Activated T-helper 17 cell treated with anti-CD3 and anti-CD28 coated beads, Interleukin-2, amount 50 U/mL, for 72 hours (primary cell): ENCODE results near the gene PSMB9. TPM values are rescaled to one million over a fixed set of nuclear protein-coding genes. Genes with fewer than 3 reads are reported as not detected.
"Not testable (repeated sequence)": the region's sequence is repeated elsewhere in the genome, so short reads cannot be mapped to it uniquely, and the experiment has no call there.

Experiments used
- ATAC-seq: fragments of 150-1000 bp; cut with Tn5 transposase; replicated peaks from 2 replicates; pipeline ENCODE4 v1.10.0; 2021; ENCODE audit warnings: mild to moderate bottlenecking, moderate library complexity
- H3K27ac Mint-ChIP-seq: one replicate; pipeline ENCODE4 v1.8.0; 2022; ENCODE audit warnings: mixed read lengths
- H3K27me3 Mint-ChIP-seq: one replicate; pipeline ENCODE4 v1.8.0; 2022; ENCODE audit warnings: mixed read lengths
- H3K36me3 Mint-ChIP-seq: one replicate; pipeline ENCODE4 v1.8.0; 2022; ENCODE audit warnings: low read depth, mild to moderate bottlenecking, mixed read lengths
- H3K4me1 Mint-ChIP-seq: one replicate; pipeline ENCODE4 v1.8.0; 2022; ENCODE audit warnings: mixed read lengths
- H3K4me3 Mint-ChIP-seq: one replicate; pipeline ENCODE4 v1.8.0; 2022; ENCODE audit warnings: mild to moderate bottlenecking, mixed read lengths
- H3K9me3 Mint-ChIP-seq: one replicate; pipeline ENCODE4 v1.8.0; 2022; ENCODE audit warnings: mixed read lengths
- total RNA-seq, 2 donors: library from RNA; stranded (reverse); gene quantifications; one replicate each; pipeline ENCODE4 v1.2.3, GENCODE V29; 2022

PSMB9 gene
- total RNA-seq, 2 donors from 2014 or later, result 203 to 215 TPM

DNA sequence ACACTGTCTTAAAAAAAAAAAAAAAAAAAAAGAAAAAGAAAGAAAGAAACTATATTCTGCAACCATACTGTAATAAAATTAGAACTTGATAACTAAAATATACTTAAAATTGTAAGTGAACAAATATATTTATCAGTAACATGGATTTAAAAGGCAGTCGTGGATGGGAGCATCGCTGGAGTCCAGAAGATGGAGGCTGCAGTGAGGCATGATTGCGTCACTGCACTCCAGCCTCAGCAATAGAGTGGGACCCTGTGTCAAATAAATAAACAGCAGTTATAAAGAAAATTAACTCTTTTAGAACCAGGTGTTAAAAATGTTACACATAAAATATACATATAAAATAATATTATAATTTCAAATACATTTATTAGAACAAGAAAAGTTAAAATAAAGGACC lies 8.7 kb downstream of the PSMB9 start:
- peaks cover 55% of the 10 kb centered on the region for H3K36me3 Mint-ChIP-seq
- no peak overlapping the region for H3K4me3 Mint-ChIP-seq
- H3K4me1 Mint-ChIP-seq, result peaks cover 34% of the 10 kb centered on the region
- no peaks in the 10 kb centered on the region for H3K9me3 Mint-ChIP-seq
- no peaks in the 10 kb centered on the region for H3K27me3 Mint-ChIP-seq
- no peak overlapping the region for H3K27ac Mint-ChIP-seq
- no peak for ATAC-seq

DNA sequence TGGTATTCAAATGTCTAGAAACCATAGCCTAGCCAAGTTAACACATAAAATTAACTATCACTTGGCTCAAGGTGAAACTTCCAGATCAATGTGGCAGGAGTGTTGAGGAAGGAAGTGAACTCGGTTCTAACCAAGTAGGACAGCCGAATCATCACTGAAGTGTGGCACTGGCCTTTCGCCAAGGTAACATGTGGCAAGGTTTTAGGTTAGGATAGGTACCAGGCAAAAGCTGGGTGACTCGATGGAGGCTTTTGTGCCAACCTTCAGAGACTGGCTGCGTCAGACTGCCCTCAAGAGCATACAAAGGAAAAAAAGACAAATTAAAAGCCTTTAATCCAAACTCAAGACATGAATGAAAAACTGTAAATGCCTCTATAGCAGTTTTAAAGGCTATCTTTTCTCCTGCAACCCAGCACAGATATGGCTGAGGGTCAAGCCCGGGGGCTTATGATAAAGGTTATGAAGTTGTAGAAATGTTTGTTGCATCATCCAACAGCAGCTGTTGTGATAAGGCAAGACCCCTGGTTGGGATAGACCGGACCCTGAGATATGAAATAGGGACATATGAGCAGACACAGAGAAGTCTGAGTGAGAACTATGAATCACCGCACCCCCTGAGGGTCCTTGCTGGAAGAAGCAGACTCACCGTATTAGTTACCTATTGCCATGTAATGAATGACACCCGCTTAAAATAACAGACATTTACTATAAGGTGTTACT lies 11.9 kb downstream of the PSMB9 start:
- peak overlapping the region; percentile 52 for H3K27ac Mint-ChIP-seq
- H3K27me3 Mint-ChIP-seq, result peaks cover 4% of the 10 kb centered on the region
- H3K36me3 Mint-ChIP-seq, result peaks cover 23% of the 10 kb centered on the region
- no peaks in the 10 kb centered on the region for H3K9me3 Mint-ChIP-seq
- H3K4me1 Mint-ChIP-seq, result peaks cover 23% of the 10 kb centered on the region
- ATAC-seq, result no peak
- H3K4me3 Mint-ChIP-seq, result no peak overlapping the region

DNA sequence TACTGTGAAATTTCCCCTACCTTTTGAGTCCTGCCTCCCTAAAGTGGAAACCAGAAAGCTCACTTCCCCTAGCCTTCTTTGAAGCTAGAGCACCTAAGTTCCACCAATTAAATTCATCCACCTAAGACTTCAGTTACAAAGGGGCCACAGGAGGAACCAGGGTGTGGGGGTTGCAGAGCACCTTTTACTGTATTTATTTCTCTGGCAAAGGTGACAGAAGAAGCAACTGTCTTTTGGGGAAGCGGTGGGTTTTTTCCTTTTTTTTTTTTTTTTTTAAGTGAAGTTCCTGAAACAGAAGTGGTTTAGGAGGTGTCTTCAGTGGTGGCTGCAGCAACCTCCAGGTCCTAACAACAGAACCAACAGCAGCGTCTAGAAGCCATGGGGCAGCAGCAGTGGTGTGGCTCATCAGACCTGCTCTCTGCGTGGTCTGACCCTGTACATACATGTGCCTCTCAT lies 13.1 kb downstream of the PSMB9 start:
- Mint-ChIP-seq H3K36me3 (peaks cover 12% of the 10 kb centered on the region), H3K9me3 (no peaks in the 10 kb centered on the region), H3K27ac (peak overlapping the region; percentile 36), H3K27me3 (peaks cover 4% of the 10 kb centered on the region), H3K4me3 (peak overlapping the region; percentile 25), H3K4me1 (peaks cover 20% of the 10 kb centered on the region)
- peak; percentile 29 for ATAC-seq

DNA sequence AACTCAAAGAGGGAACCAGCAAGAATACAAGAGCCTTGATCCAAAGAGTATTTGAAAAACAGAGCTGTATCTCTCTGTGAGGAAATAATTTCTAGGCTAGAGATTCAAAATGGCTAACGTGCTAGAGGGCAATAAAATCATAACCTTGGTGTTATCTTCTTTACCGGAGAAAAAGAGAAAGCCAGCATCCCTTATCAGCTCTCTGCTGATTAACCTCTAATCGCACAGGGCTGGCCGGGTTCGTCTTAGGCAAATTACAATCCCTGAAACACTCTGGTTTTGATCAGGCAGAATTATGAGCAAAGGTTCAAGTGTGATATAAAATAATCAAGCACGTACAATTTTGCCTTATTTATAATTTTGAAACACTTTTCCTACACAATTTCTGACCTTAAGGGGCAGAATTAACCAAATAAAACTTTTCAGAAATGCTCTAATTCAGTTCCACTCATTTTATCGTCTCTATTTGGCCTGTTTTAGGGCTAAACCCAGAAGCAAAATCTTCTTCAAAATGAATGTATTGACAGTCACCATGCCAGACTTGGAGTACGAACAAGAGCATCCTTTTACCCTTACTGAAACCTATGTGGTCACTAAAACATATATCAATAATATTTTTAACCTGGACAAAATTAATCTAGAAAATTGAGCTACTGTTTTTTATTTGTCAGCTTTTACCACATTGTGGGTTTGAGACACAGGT lies 13.7 kb downstream of the PSMB9 start:
- Mint-ChIP-seq H3K4me1 (peaks cover 20% of the 10 kb centered on the region), H3K27me3 (peaks cover 4% of the 10 kb centered on the region), H3K4me3 (peak overlapping the region; percentile 25), H3K27ac (peak overlapping the region; percentile 36), H3K36me3 (peaks cover 6% of the 10 kb centered on the region), H3K9me3 (no peaks in the 10 kb centered on the region)
- peak; percentile 23 for ATAC-seq

DNA sequence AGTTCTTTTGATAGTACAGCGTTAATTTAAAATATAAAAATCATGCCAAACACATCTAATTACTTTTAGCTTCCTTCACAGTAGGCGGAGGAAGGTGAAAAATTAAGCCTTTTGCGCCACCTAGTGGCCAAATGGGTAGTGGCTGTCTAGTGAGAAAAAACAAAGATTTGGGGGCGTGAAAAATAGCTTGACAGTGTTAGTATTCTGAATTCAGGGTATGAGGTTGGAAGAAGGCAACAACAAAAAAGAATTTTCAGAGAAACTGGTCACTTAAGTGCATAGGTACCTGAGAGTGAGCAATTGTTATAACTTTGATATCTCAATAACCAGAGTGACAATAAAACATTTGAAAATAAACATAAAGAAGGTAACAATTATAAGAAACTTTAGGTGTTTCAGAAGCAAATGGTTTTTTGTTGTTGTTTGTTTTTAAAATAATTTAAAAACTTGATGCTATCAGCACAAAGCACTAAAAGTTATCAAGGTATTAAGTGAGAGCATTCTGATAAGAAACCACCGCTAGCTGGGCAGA lies 14.3 kb downstream of the PSMB9 start:
- peak; percentile 85 for ATAC-seq
- Mint-ChIP-seq H3K4me3 (peak overlapping the region; percentile 25), H3K9me3 (no peaks in the 10 kb centered on the region), H3K27me3 (peaks cover 4% of the 10 kb centered on the region), H3K36me3 (peaks cover under 1% of the 10 kb centered on the region), H3K4me1 (peaks cover 20% of the 10 kb centered on the region), H3K27ac (peak overlapping the region; percentile 11)

DNA sequence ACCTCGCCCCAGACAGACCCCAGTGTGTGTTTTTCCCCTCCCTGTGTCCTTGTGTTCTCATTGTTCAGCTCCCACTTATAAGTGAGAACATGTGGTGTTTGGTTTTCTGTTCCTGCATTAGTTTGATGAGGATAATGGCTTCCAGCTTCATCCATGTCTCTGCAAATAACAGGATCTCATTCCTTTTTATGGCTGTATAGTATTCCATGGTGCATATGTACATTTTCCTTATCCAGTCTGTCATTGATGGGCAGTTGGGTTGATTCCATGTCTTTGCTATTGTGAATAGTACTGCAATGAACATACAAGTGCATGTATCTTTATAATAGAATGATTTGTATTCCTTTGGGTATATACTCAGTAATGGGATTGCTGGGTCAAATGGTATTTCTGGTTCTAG lies 20.0 kb downstream of the PSMB9 start:
- not testable (repeated sequence) for H3K9me3 Mint-ChIP-seq, H3K27ac Mint-ChIP-seq, ATAC-seq, H3K4me3 Mint-ChIP-seq, H3K4me1 Mint-ChIP-seq, H3K27me3 Mint-ChIP-seq, H3K36me3 Mint-ChIP-seq

DNA sequence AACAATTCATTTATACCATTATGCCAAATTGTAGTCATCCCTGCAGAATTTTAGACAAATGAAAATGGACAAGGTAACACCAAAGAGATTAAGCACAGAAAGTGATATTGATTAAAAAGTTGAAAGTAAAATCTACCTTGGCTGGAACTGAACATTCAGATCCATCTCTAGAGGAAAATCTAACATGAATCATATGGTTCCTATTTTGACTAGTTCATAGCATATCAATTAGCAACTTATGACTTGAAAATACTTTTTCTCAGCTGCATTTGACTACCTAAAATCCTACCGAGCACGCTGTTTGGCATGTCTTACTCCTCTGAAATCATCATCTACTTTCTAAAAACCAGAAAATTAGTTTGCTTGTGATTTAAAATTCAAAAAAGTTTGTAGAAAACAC lies 22.6 kb downstream of the PSMB9 start:
- Mint-ChIP-seq H3K27ac (no peak overlapping the region), H3K4me1 (no peaks in the 10 kb centered on the region), H3K9me3 (no peaks in the 10 kb centered on the region), H3K27me3 (no peaks in the 10 kb centered on the region), H3K4me3 (no peak overlapping the region), H3K36me3 (peaks cover 7% of the 10 kb centered on the region)
- peak; percentile 23 for ATAC-seq

DNA sequence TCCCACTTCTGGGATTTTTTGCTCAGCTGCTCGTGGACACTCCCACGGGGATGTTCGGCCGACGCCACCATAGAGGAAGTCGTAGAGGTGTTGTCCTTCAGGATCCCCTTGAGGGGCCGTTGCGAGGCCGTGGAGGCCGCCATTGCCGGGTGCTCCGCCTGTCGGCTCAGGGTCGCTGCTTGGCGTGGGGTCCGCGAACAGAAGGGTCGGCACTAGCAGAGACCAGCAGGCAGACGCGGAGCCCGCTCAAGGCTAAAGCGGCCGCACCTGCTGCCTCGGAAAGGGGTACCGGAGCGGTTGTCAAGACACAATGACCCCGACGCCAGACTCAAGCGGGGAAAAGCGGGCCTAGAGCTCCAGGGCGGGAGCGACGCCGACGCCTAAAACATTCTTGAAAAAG lies 25.7 kb downstream of the PSMB9 start:
- no peak for ATAC-seq
- no peaks in the 10 kb centered on the region for H3K9me3 Mint-ChIP-seq
- peaks cover 4% of the 10 kb centered on the region for H3K4me1 Mint-ChIP-seq
- H3K27ac Mint-ChIP-seq, result no peak overlapping the region
- H3K27me3 Mint-ChIP-seq, result no peaks in the 10 kb centered on the region
- no peak overlapping the region for H3K4me3 Mint-ChIP-seq
- H3K36me3 Mint-ChIP-seq, result peaks cover 7% of the 10 kb centered on the region

DNA sequence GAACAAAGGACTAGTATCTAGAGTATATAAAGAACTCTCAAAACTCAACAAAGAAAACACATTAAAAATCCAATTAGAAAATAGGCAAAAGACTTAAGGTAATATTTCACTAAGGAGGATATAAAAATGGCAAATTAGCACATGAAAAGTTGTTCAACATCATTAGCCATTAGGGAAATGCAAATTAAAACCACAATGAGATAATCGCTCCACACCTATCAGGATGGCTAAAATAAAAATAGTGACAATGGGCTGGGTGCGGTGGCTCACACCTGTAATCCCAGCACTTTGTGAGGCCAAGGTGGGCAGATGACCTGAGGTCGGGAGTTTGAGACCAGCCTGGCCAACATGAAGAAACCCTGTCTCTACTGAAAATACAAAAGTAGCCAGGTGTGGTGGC lies 27.0 kb downstream of the PSMB9 start:
- H3K4me1 Mint-ChIP-seq, H3K9me3 Mint-ChIP-seq, H3K4me3 Mint-ChIP-seq, H3K27me3 Mint-ChIP-seq, H3K27ac Mint-ChIP-seq, ATAC-seq, H3K36me3 Mint-ChIP-seq: not testable (repeated sequence)

DNA sequence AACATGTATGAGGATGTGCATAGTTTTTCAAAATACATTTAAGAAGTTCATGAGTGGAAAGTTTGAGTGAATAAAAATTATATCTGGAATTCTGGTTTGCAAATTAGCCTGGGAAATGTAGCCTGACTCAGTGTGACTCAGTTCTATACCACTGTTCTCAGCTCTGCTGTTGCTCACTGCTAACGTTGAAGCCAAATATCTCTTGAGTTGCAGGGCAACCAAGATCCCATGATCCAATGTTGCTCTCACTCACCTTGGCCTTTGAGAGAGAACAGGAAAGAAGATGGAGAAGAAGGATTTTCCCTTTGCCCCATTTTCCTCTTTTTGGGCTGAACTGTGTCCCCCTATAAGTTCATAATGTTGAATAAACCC lies 28.9 kb downstream of the PSMB9 start:
- no peaks in the 10 kb centered on the region for H3K27me3 Mint-ChIP-seq
- peaks cover 4% of the 10 kb centered on the region for H3K4me1 Mint-ChIP-seq
- H3K36me3 Mint-ChIP-seq, result peaks cover 7% of the 10 kb centered on the region
- H3K27ac Mint-ChIP-seq, result no peak overlapping the region
- H3K9me3 Mint-ChIP-seq, result no peaks in the 10 kb centered on the region
- ATAC-seq, result peak; percentile 74
- no peak overlapping the region for H3K4me3 Mint-ChIP-seq

DNA sequence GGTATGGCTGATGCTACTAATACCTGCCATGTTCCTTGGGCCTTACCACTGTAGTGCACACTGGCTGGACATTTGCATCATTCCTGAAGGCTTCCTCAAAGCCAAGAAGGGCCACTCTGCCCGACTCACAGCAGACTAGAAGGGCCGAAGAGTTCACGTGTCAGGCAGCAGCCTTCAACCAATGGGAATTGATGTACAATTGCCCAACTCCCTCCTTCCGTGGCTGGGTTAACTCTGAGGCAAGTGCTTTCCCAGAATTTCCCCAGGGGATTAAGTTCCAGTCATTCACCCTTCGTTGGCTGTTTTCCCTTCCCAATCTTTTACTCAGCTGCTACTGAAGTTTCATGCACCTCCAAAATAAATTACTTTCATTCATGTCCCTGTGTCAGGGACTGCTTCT lies 29.8 kb downstream of the PSMB9 start:
- Mint-ChIP-seq H3K4me1 (peaks cover 4% of the 10 kb centered on the region), H3K36me3 (peaks cover 7% of the 10 kb centered on the region), H3K9me3 (no peaks in the 10 kb centered on the region), H3K27me3 (no peaks in the 10 kb centered on the region), H3K4me3 (no peak overlapping the region), H3K27ac (no peak overlapping the region)
- no peak for ATAC-seq

DNA sequence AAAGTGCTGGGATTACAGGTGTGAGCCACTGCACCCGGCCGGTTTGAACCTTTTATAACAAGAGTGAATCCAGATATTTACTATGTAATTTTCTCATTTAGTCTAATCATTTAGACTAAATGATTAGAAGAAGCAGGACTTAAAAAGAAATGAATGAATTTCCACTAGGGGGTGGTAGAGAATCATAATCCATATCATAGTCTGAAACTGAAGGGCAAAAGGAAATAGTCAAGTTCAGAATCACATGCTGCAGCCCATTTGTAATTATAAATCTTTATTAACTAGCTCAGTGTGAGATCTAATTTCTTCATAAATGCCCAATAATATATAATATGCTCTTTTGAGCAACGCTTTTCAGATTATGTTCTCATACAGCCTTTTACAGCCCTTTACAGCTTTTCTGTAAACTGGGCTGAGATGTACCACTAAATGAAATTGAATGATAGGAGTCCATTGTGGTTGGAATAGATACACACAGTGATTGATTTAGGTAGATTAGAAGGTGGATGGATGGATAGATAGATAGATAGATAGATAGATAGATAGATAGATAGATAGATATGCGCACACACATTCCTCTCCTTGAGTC lies 31.8 kb downstream of the PSMB9 start:
- Mint-ChIP-seq H3K36me3 (no peaks in the 10 kb centered on the region), H3K4me1 (peaks cover 4% of the 10 kb centered on the region), H3K9me3 (no peaks in the 10 kb centered on the region), H3K27ac (no peak overlapping the region), H3K27me3 (no peaks in the 10 kb centered on the region), H3K4me3 (no peak overlapping the region)
- ATAC-seq, result peak; percentile 64

DNA sequence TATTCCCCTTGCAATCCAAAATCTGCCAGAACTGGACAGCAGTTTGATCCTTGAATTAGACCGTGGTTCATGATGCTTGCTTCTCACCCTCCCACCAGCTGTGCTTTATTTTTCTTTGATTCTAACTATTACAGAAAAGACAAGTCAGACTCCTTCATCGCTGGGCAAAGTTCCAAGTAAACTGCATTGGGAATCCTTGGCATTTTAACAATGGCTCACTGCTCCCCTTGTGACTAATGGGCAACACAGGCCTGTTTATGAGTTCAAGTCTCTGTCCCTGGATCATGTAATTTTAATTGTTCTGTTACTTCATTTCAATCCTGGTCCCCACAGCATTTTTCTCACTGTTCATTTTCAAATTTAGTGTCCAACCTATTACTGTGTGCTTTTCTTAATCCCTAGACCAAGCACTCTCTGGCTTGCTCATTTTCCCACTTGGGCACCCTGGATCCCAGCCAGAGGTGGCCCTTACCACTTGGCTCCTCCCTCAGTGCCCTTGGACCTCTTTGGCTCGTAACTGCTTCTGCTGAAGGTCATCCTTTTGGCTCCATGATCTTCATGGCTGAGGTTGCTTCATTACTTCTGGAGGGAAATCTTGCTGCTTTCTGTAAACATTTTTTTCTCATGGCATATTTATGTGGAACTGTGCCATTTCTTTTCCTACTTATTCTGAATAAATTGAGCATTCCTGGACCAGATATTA lies 32.8 kb downstream of the PSMB9 start:
- no peak for ATAC-seq
- peaks cover 4% of the 10 kb centered on the region for H3K4me1 Mint-ChIP-seq
- no peak overlapping the region for H3K4me3 Mint-ChIP-seq
- H3K27ac Mint-ChIP-seq, result no peak overlapping the region
- H3K9me3 Mint-ChIP-seq, result no peaks in the 10 kb centered on the region
- H3K36me3 Mint-ChIP-seq, result no peaks in the 10 kb centered on the region
- no peaks in the 10 kb centered on the region for H3K27me3 Mint-ChIP-seq

DNA sequence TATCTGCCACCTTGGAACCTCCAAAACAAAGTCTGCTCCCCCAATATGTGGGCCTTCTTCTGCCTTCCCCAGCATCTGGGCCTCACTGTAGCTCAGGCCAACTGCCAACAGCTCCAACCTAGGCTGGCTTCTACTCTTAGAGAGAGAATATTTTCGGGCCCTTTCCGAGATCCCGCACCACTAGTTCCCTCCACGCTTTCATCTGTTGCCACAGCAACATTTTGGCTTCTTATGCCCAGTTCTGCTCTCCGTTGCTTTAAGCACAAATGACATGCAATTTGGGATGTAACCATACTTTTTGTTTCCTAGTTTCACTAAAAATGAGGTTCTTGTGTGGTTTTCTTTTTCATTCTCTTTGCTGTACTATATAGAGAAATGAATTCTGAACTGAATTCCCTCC lies 33.6 kb downstream of the PSMB9 start:
- no peak for ATAC-seq
- peaks cover 1% of the 10 kb centered on the region for H3K4me1 Mint-ChIP-seq
- H3K4me3 Mint-ChIP-seq, result no peak overlapping the region
- H3K27ac Mint-ChIP-seq, result no peak overlapping the region
- no peaks in the 10 kb centered on the region for H3K9me3 Mint-ChIP-seq
- H3K27me3 Mint-ChIP-seq, result no peaks in the 10 kb centered on the region
- H3K36me3 Mint-ChIP-seq, result no peaks in the 10 kb centered on the region
